Measurements from ENCODE around the gene KLHL12.
"Not testable (repeated sequence)": the region's sequence is repeated elsewhere in the genome, so short reads cannot be mapped to it uniquely, and the experiment has no call there.

Gene KLHL12

DNA sequence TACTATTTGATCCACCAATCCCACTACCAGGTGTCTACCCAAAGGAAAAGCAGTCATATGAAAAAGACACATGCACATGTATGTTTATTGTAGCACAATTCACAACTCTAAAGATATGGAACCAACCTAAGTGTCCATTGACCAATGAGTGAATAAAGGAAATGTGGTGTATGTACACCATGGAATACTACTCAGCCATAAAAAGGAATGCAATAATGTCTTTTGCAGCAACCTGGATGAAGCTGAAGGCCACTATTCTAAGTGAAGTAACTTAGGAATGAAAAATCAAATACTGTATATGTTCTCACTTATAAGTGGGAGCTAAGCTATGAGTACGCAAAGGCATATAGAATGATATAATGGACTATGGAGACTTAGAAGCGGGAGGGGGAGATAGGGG, 18.4 kb upstream of the KLHL12 start:
- no peak for DNase-seq

DNA sequence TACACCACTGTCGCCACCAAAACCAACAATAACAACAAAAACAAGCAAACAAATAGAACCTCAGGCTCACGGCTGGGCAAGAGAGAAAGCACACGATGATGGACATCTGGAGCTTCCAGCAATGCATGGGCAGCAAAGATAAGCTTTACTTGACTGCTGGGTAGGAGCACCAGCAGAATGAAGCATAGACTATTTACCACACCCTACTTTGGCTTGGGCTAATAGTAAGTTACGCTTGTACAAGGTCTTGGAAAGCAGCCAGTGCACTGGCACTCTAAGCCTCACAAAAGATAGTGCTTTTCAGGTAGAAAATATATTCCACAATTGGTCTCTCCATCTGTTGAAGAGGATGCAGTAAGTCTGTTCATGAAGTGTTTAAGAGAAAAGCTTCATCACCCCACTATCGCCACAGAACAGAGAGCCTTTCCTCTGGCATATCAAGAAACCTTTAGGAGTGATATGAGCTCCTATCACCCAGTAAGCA, 17.4 kb upstream of the KLHL12 start:
- DNase-seq: no peak

DNA sequence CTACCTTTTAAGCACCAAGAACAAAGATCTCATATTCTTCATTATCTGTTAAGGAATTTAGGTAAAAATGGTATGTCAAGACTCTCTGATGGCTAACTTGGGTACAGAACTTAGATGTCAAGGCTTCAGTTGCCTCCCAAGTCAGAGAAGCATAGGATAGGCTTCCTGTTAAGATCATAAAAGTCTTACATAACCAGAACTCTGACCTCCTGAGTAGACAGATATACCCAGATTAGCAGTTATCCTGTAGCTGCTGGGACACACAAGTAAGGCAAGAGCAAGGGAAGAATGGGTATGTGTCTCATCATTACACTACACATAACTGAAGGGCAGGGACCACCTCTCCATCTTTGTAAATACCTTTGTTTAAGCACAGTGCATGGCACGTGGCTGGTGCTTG, 15.4 kb upstream of the KLHL12 start:
- DNase-seq: no peak

DNA sequence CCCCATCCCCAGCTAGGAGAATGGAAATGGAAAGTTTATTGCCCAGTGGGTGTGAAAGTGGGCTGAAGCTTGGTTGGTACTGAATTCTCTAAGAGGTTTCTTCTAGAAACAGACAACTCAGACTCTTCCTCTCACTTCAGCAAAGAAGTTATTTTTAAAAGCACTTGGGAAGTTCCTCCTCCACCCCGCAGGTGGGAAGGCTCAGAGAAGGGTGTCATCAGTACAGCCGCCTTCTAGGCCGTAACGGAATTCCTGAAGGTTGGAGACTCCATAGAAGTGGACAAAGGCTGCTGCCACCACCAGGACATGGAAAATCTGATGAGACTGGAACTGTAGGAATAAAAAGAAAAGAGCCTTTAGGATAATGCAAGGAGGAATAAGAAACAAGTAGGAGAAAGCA, 14.3 kb upstream of the KLHL12 start:
- DNase-seq: no peak

- no peak for DNase-seq
Measured at GRCh38 chr1:202940561-202940960, 13.5 kb upstream of the KLHL12 start.

DNA sequence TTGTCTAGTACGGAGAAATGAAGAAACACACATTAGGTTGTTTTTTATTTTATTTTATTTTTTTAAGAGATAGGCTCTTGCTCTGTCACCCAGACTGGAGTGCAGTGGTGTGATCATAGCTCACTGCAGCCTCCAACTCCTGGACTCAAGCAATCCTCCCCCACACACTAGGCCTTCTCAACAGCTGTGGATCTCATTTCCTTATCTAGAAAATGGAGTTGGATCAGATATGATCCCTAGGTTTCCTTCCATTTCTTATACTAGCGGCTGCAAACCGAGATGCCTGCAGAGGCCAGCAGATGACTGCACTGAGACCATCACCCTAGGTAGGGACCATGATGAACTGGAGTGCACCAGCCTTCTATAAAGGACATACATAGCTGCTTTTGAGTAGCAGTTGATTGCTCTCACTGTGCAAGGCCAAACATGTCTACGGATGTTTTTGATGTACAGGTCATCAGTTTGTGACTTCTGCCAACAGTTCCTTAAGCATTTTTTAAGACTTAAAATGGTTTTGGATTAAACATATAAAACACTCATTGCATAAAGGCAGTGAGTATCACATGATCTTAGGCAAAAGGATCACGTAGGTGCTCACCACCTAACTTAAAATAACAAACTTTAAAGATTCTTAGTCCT, 11.4 kb upstream of the KLHL12 start:
- DNase-seq: no peak

DNA sequence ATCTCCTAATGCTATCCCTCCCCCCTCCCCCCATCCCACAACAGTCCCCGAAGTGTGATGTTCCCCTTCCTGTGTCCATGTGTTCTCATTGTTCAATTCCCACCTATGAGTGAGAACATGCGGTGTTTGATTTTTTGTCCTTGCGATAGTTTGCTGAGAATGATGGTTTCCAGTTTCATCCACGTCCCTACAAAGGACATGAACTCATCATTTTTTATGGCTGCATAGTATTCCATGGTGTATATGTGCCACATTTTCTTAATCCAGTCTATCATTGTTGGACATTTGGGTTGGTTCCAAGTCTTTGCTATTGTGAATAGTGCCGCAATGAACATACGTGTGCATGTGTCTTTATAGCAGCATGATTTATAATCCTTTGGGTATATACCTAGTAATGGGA, 9.4 kb upstream of the KLHL12 start:
- not testable (repeated sequence) for DNase-seq

GRCh38 chr1:202935844-202936243, 8.8 kb upstream of the KLHL12 start:
- no peak for DNase-seq

DNA sequence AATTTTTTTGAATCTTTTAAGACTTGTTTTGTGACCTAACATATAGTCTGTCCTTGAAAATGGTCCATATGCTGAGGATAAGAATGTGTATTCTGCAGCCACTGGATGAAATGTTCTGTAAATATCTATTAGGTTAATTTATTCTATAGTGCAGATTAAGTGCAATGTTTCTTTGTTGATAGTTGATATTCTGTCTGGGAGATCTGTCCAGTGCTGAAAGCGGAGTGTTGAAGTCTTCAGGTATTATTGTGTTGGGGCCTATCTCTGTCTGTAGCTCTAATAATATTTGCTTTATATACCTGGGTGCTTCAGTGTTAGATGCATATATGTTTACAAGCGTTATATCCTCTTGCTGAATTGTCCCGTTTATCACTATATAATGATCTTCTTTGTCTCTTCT, 7.7 kb upstream of the KLHL12 start:
- DNase-seq: no peak

- no peak for DNase-seq
Measured at GRCh38 chr1:202932476-202932875, 5.4 kb upstream of the KLHL12 start.

GRCh38 chr1:202923533-202923932, 3.5 kb downstream of the KLHL12 start:
- DNase-seq: no peak

DNA sequence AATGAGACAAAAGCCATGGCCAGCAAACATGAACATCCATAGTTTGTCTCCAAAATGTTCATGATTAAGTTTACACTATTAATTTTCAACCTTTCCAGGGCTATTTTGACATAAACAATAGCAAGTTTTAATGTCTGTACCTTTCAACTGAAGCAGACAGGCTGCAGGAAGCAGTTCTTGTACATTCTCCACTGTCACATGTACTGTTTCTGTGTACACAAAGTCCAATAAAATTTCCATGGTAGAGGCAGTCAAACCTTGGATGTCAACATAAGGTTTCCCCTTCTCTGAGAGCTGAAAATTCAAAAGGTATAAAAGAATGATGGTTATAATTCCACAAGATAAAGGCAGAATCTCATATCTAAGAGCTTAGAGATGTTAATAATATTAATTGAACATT, 7.4 kb downstream of the KLHL12 start:
- no peak for DNase-seq

DNA sequence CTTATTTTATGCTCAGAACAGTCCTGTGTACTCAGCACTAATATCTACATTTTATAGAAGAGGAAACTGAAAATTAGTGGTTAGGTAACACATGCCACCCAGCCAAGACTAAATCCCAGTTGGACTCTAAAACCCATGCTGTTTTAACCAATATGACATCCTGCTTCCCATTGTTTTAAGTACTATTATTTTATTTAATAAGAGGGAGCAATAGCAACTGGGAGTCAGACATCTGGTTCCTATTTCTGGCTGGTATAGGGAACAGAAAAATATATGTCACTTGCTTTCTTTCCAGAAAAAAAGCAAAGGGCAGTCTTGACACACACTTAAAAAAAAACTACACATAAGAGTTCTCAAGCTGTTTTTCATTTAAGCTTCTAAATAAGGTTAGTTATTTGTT, 11.9 kb downstream of the KLHL12 start:
- DNase-seq: no peak

DNA sequence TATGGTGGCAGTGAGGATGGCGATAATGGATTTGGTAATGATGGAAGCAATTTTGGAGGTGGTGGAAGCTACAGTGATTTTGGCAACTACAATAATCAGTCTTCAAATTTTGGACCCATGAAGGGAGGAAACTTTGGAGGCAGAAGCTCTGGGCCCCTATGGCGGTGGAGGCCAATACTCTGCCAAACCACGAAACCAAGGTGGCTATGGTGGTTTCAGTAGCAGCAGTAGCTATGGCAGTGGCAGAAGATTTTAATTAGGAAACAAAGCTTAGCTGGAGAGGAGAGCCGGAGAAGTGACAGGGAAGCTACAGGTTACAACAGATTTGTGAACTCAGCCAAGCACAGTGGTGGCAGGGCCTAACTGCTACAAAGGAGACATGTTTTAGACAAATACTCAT, 14.6 kb downstream of the KLHL12 start:
- DNase-seq: peak; percentile 27

DNA sequence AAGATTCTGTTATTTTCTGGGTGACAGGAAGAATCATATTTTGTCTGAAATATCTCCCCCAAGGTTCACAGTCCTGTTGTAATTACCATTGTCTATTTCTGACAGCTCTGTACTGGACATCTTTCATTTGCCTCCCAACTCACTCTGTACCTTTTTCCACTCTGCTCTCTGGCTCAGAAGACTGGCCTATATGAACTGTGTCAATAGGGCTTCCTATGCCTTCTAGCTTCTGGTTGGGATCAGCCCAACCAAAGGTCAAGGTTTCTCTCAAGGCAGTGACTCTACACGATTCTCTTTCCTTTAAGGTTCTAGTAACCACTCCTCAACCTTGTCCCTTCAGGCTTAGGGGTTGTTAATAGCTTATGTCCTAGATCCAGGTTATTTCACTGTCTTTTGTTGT, 17.5 kb downstream of the KLHL12 start:
- no peak for DNase-seq

DNA sequence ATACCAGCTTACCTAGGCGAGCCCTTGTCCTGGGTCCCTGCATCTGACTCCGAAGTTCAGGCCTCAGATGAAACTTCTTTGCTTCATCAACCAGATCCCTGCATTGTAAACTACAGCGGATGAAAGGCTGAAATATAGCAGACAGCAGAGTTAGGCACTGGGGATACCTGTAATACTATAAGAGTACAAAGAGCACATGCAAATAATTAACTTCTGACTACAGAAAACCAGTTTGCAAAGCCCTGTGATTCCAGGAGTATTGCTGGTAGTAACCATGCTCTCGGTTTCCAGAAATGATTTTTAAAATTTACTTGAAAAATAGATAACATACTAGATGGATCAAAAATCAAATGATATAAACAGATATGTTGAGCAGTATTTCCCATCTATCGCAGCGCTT, 18.0 kb downstream of the KLHL12 start:
- no peak for DNase-seq

DNA sequence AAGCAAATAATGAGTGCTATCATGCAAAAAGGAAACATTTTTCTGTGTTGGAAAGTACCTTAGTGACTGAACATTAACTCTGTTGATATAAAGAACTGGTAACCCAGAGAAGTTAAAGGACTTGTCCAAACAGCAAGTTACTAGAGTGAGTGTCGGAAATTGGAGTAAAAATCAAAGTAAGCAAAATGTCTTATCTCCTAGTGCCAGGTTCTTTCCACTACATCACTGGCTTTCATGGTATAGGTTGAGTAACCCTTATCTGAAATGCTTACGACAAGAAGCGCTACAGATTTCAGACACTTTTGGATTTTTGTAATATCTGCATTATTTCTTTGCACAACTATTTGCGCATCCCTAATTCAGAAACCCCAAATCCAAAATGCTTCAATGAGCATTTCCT, 21.7 kb downstream of the KLHL12 start:
- no peak for DNase-seq

GRCh38 chr1:202903808-202904207, 23.2 kb downstream of the KLHL12 start:
- DNase-seq: not testable (repeated sequence)

GRCh38 chr1:202901555-202901954, 25.5 kb downstream of the KLHL12 start:
- DNase-seq: no peak

- no peak for DNase-seq
Measured at GRCh38 chr1:202892501-202892900, 34.5 kb downstream of the KLHL12 start.

GRCh38 chr1:202890392-202890791, 36.6 kb downstream of the KLHL12 start:
- DNase-seq: no peak

DNA sequence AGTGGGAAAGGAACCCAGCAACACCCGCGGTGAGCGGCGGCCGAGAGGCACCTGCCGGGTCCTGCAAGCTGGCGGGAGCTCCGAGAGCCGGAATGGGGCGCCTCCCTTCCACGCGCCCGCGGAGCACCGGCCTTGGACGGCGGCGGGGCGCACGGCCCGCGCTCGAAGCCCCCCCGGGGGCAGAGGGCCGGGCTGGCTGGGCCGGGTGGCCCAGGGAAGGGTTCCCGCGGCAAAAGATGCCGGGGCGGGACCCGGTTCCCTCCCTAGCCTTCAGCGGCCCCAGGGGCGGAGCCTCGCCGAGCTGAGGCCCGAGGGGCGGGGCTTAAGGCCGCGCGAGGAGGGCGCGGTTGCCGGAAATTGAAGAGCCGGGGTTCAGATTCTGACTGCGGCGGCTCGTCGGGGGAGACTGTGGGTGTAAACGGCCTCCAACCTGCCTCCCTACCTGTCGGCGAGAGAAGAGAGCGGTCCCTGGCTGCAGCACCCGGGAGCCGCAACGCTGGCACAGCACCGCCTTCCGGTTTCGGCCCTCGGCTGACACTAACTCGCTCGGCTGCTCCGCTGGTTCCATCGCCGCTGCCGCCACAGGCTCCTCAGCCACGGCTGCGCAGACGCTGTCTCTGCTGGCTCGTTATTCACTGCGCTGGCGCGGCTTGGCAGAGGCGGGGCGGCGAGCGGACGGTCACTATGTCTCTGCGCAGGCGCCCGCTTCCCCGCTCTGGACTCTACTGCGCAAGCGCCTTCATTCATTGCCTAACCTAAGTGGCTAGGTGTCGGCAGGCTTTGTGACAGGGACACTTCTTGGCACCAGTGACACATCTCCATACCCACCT, 38.3 kb downstream of the KLHL12 start, which contains the start of gene RABIF:
RABIF (minus strand) TSS at position 619 of the 830 bp plus-strand sequence; CDS start at position 568, 51 bp downstream.
- DNase-seq: peak; percentile 96

DNA sequence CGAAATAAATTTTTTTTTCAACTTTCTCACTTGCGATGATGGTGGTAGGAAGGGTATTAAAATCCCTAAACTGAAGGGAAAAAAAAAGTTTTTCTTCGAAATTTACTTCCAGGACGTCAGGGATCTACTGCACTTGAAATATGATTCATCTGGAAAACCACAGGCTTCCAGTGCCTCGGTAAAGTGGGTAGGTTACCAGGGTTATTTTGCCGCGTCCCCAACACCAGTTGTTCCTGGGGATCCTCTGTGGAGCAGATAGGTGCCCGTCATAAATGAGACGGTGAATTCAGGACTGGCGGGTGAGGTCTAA, 38.9 kb downstream of the KLHL12 start:
- peak; percentile 43 for DNase-seq

DNA sequence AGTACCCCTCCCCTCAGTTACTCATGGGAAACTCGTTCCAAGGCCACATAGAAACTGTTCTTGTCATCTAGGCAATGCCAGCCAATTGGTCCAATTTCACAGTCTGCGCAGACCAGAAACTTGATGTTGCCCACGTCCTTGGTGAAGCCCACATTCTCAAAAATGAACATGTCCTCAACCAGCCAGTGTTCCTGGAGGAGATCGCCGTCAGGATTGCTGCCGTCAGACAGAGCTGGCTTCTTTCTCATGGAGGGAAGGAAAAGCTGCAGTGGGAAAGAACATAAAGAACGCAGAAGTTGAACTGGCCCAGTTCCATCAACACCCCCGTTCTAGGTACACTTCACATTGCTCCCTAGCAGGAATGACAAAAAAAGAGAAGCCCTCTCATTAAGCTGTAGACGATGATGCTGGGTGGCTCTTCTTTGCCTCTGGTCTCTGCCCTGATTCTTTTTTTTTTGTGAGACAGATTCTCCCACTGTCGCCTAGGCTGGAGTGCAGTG, 46.0 kb downstream of the KLHL12 start:
- no peak for DNase-seq

Data from MV-4-11 (cell line).